Measurements from ENCODE around the gene USP7. TPM values are rescaled to one million over a fixed set of nuclear protein-coding genes. Genes with fewer than 3 reads are reported as not detected.

Gene USP7
- total RNA-seq, 2 experiments from 2014 or later, result 259 to 268 TPM

DNA sequence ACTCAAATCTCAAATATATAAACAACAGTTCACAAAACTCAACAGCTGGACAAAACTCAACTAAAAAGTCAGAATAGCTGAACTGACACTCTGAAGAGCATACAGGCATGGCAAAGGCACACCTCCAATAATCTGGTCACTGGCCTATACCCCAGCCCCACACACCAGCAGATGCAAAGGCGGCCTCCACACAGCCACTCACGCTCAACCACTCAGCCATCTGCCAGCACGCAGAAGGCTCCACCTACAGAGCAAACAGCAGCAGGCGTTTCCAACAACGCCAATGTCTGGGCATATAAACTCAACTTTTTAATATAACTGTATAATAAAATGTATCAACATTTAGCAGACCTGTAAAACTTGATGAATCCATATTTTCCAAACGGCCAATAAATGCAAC is 17.2 kb downstream of the USP7 start:
- Mint-ChIP-seq H3K4me1 (ENCODE audit: low read depth) (peaks cover 99% of the 10 kb centered on the region), H3K27ac (peak overlapping the region; percentile 18), H3K36me3 (ENCODE audit: low read depth) (no peaks in the 10 kb centered on the region), H3K27me3 (no peaks in the 10 kb centered on the region), H3K9me3 (no peaks in the 10 kb centered on the region), H3K4me3 (peak overlapping the region; percentile 12)
- ATAC-seq (ENCODE audit: poor library complexity) (no peak), DNase-seq (no peak)
- Histone ChIP-seq H3K4me3 (ENCODE audit: low read length) (no peak overlapping the region), H3K27ac (ENCODE audit: low read depth in 1 of 2, low read length in 2 of 2) (no peak overlapping the region), H3K36me3 (ENCODE audit: insufficient read depth, low read length) (no peaks in the 10 kb centered on the region), H3K9me3 (ENCODE audit: control insufficient read depth in 1 of 2, insufficient read depth in 1 of 2, low read length in 2 of 2) (no peaks in the 10 kb centered on the region), H3K27me3 (ENCODE audit: control insufficient read depth in 1 of 2, insufficient read depth in 2 of 2, low read length in 2 of 2) (no peaks in the 10 kb centered on the region), H3K4me1 (ENCODE audit: insufficient read depth, low read length) (peaks cover 93% of the 10 kb centered on the region)
- no peak for TF ChIP-seq CTCF (IDR thresholded peaks at IDR 0.05)
- intact Hi-C loops (cut with DNase I, micrococcal nuclease), result loop anchor here in 1 of 2 experiments (5.0 kb wide), 1 partner anchor 39 kb away; no protein-coding TSS in a partner anchor
- ChIA-PET POLR2A (interaction anchor here (1.0 kb wide), 1 partner anchor 36 kb away, joined by 3 read pairs; no protein-coding TSS in a partner anchor), CTCF (interaction anchor here (6.7 kb wide), 1 partner anchor 10 kb away, joined by 42 read pairs; no protein-coding TSS in a partner anchor)

DNA sequence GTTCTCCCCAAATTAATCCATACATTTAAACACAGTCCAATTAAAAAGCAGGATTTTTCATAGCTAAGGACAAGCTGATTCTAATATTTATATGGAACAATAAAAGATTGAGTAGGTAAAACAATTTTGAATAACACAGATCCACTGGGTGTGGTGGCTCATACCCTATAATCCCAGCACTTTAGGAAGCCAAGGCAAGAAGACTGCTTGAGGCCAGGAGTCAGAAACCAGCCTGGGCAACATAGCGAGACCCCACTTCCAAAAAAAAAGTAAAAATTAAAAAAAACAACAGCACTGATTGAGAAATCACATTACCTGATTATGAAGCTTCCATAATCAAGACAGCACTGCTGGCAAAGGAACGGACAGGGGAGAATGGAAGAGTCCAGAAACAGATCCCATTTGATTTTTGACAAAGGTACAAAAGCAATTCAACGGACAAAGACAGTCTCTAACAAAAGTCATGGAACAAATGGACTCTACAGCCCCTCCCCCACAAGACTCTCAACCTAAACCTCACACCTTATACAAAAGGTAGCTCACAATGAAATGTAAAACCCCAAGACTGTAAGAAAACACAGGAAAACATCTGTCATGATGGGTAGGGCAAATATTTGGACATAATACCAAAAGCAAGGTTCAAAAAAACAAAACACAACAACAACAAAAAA is 17.9 kb downstream of the USP7 start:
- Mint-ChIP-seq H3K4me3 (peak overlapping the region; percentile 12), H3K27me3 (no peaks in the 10 kb centered on the region), H3K9me3 (no peaks in the 10 kb centered on the region), H3K27ac (no peak overlapping the region), H3K36me3 (ENCODE audit: low read depth) (no peaks in the 10 kb centered on the region), H3K4me1 (ENCODE audit: low read depth) (peaks cover 99% of the 10 kb centered on the region)
- ChIA-PET POLR2A (interaction anchor here (1.0 kb wide), 1 partner anchor 35 kb away, joined by 3 read pairs; no protein-coding TSS in a partner anchor), CTCF (interaction anchor here (6.7 kb wide), 1 partner anchor 9 kb away, joined by 42 read pairs; no protein-coding TSS in a partner anchor)
- peaks cover 93% of the 10 kb centered on the region for H3K4me1 ChIP-seq (ENCODE audit: insufficient read depth, low read length)
- no peaks in the 10 kb centered on the region for H3K27me3 ChIP-seq (ENCODE audit: control insufficient read depth in 1 of 2, insufficient read depth in 2 of 2, low read length in 2 of 2)
- no peak for DNase-seq
- ATAC-seq (ENCODE audit: poor library complexity), result no peak
- intact Hi-C loops (cut with DNase I, micrococcal nuclease), result loop anchor here in 1 of 2 experiments (5.0 kb wide), 1 partner anchor 38 kb away; no protein-coding TSS in a partner anchor
- H3K27ac ChIP-seq (ENCODE audit: low read depth in 1 of 2, low read length in 2 of 2), result no peak overlapping the region
- no peaks in the 10 kb centered on the region for H3K36me3 ChIP-seq (ENCODE audit: insufficient read depth, low read length)
- no peak for TF ChIP-seq CTCF (IDR thresholded peaks at IDR 0.05)
- no peak overlapping the region for H3K4me3 ChIP-seq (ENCODE audit: low read length)
- no peaks in the 10 kb centered on the region for H3K9me3 ChIP-seq (ENCODE audit: control insufficient read depth in 1 of 2, insufficient read depth in 1 of 2, low read length in 2 of 2)

- no peaks in the 10 kb centered on the region for H3K9me3 ChIP-seq (ENCODE audit: control insufficient read depth in 1 of 2, insufficient read depth in 1 of 2, low read length in 2 of 2)
- intact Hi-C loops (cut with DNase I, micrococcal nuclease), result no loop called here
- peak overlapping the region; percentile 70 for H3K4me3 Mint-ChIP-seq
- no peak for TF ChIP-seq CTCF (IDR thresholded peaks at IDR 0.05)
- peak overlapping the region; percentile 1 for H3K4me3 ChIP-seq (ENCODE audit: low read length)
- no peaks in the 10 kb centered on the region for H3K27me3 Mint-ChIP-seq
- peaks cover 90% of the 10 kb centered on the region for H3K4me1 ChIP-seq (ENCODE audit: insufficient read depth, low read length)
- POLR2A ChIA-PET, result no interaction called here
- H3K9me3 Mint-ChIP-seq, result no peaks in the 10 kb centered on the region
- ATAC-seq (ENCODE audit: poor library complexity) (peak; percentile 36), DNase-seq (no peak)
- H3K4me1 Mint-ChIP-seq (ENCODE audit: low read depth), result peaks cover 99% of the 10 kb centered on the region
- no peak overlapping the region for H3K27ac ChIP-seq (ENCODE audit: low read depth in 1 of 2, low read length in 2 of 2)
- no peaks in the 10 kb centered on the region for H3K36me3 Mint-ChIP-seq (ENCODE audit: low read depth)
- peak overlapping the region; percentile 25 for H3K27ac Mint-ChIP-seq
- H3K27me3 ChIP-seq (ENCODE audit: control insufficient read depth in 1 of 2, insufficient read depth in 2 of 2, low read length in 2 of 2), result no peaks in the 10 kb centered on the region
- CTCF ChIA-PET, result interaction anchor here (1.3 kb wide), 1 partner anchor 8 kb away, joined by 4 read pairs; no protein-coding TSS in a partner anchor
- peaks cover 3% of the 10 kb centered on the region for H3K36me3 ChIP-seq (ENCODE audit: insufficient read depth, low read length)
These were observed 19.5 kb downstream of the USP7 start for GRCh38 chr16:8943966-8944759.

All from CD4-positive, alpha-beta T cell (primary cell).